B cell (primary cell): ENCODE results near the gene SENP3. TPM values are rescaled to one million over a fixed set of nuclear protein-coding genes. Genes with fewer than 3 reads are reported as not detected.

Experiments used
- ATAC-seq: fragments of 200-7000 bp; cut with Tn5 transposase; one replicate; pipeline ENCODE4 v1.10.0; 2021; ENCODE audit warnings: low read depth, mild to moderate bottlenecking, moderate number of reproducible peaks, moderate library complexity
- CTCF ChIA-PET: fragments of 350-600 bp; sonication (Branson Sonifier 250); formaldehyde crosslinking; loops from one replicate; lab custom pipeline; 2021; ENCODE audit warnings: antibody characterized with exemption, inconsistent platforms; lab: Charles Lee
- POLR2A ChIA-PET: fragments of 350-600 bp; sonication (Branson Sonifier 250); formaldehyde crosslinking; loops from one replicate; lab custom pipeline; 2021; ENCODE audit warnings: antibody characterized with exemption; lab: Charles Lee
- DNase-seq: peaks from one replicate; pipeline ENCODE4 v3.0.0; 2013
- H2AFZ ChIP-seq: 2 replicates; pipeline ENCODE4 v1.6.1; 2012; ENCODE audit warnings: mild to moderate bottlenecking, low read depth, low read length; ENCODE audit not compliant: insufficient read depth, poor library complexity, severe bottlenecking
- H3K27ac ChIP-seq, 2 donors: 1 replicate in 1 of 2; 2 replicates in 1 of 2; pipeline ENCODE4 v1.5.1; 2012 to 2013; ENCODE audit warnings: low read length in 2 of 2, mild to moderate bottlenecking in 2 of 2, moderate library complexity in 1 of 2
- H3K27me3 ChIP-seq, 4 experiments: fragments of 200-600 bp in 1 of 4; sonication (generic) in 1 of 4; replicated peaks in 1 of 4; 1 replicate in 2 of 4; 2 replicates in 2 of 4; pipeline versions ENCODE4 v1.6.1 to v1.7.0; 2013 to 2016; ENCODE audit warnings: low read length in 3 of 4, mild to moderate bottlenecking in 2 of 4, mixed read lengths in 1 of 4, moderate library complexity in 1 of 4; ENCODE audit not compliant: insufficient read depth in 4 of 4, control insufficient read depth in 3 of 4; ENCODE audit errors: control extremely low read depth in 1 of 4
- H3K36me3 ChIP-seq, 2 experiments: replicated peaks in 1 of 2; 1 replicate in 1 of 2; 2 replicates in 1 of 2; pipeline versions ENCODE4 v1.6.1 to v1.7.1; 2013; ENCODE audit warnings: low read length in 1 of 2; ENCODE audit not compliant: insufficient read depth in 2 of 2, control insufficient read depth in 1 of 2; ENCODE audit errors: control extremely low read depth in 1 of 2, extremely low read depth in 1 of 2
- H3K4me1 ChIP-seq, 2 donors: fragments of 200-600 bp in 1 of 2; sonication (generic) in 1 of 2; 1 replicate in 1 of 2; 2 replicates in 1 of 2; pipeline versions ENCODE4 v1.5.1 to v1.6.1; 2013 to 2017; ENCODE audit warnings: low read length in 2 of 2; ENCODE audit not compliant: control insufficient read depth in 2 of 2, insufficient read depth in 2 of 2
- H3K4me2 ChIP-seq: replicated peaks from 2 replicates; pipeline ENCODE3; 2012; ENCODE audit warnings: mild to moderate bottlenecking, low read depth, low read length; ENCODE audit not compliant: poor library complexity, severe bottlenecking
- H3K4me3 ChIP-seq, 5 experiments: fragments of 200-600 bp in 1 of 5; sonication (generic) in 1 of 5; 1 replicate in 3 of 5; 2 replicates in 2 of 5; pipeline versions ENCODE4 v1.5.1 to v1.7.0; 2011 to 2016; ENCODE audit warnings: low read length in 4 of 5, mild to moderate bottlenecking in 4 of 5, low read depth in 2 of 5, control low read depth in 1 of 5, moderate library complexity in 1 of 5; ENCODE audit not compliant: insufficient read depth in 1 of 5; ENCODE audit errors: control extremely low read depth in 1 of 5, extremely low read depth in 1 of 5
- H3K79me2 ChIP-seq: fragments of 200-600 bp; sonication (generic); one replicate; pipeline ENCODE4 v1.6.0; 2016; ENCODE audit warnings: low read length; ENCODE audit not compliant: control insufficient read depth, insufficient read depth
- H3K9ac ChIP-seq: fragments of 200-600 bp; sonication (generic); 2 replicates; pipeline ENCODE4 v1.6.1; 2017; ENCODE audit warnings: mild to moderate bottlenecking, low read length, moderate library complexity
- H3K9me3 ChIP-seq, 3 donors: one replicate each; pipeline versions ENCODE4 v1.6.1 to v1.7.1; 2013; ENCODE audit warnings: low read length in 2 of 3; ENCODE audit not compliant: control insufficient read depth in 2 of 3, insufficient read depth in 1 of 3; ENCODE audit errors: control extremely low read depth in 1 of 3
- H4K20me1 ChIP-seq: 2 replicates; pipeline ENCODE4 v1.6.0; 2012; ENCODE audit warnings: mild to moderate bottlenecking, low read length; ENCODE audit not compliant: insufficient read depth, control insufficient read depth, poor library complexity, severe bottlenecking
- H3K27ac Mint-ChIP-seq: one replicate; pipeline ENCODE4 v1.8.0; 2021; ENCODE audit warnings: mixed read lengths
- H3K27me3 Mint-ChIP-seq: one replicate; pipeline ENCODE4 v1.8.0; 2021; ENCODE audit warnings: mixed read lengths
- H3K4me1 Mint-ChIP-seq: one replicate; pipeline ENCODE4 v1.8.0; 2021; ENCODE audit warnings: mixed read lengths
- H3K4me3 Mint-ChIP-seq: one replicate; pipeline ENCODE4 v1.8.0; 2021; ENCODE audit warnings: mixed read lengths
- H3K9me3 Mint-ChIP-seq: one replicate; pipeline ENCODE4 v1.8.0; 2022; ENCODE audit warnings: mixed read lengths; ENCODE audit not compliant: insufficient read depth
- EZH2 ChIP-seq: IDR thresholded peaks from 2 replicates; pipeline ENCODE4 v1.6.1; 2012; ENCODE audit warnings: borderline replicate concordance, low read depth, mild to moderate bottlenecking, moderate library complexity, low read length; ENCODE audit not compliant: insufficient read depth, poor library complexity, severe bottlenecking
- WGBS: methylation state at CpG from one replicate; pipeline ENCODE4 v1.1.5; 2013; ENCODE audit warnings: missing lambda C conversion rate; ENCODE audit not compliant: insufficient coverage; 5-methylcytosine and 5-hydroxymethylcytosine counted together
- intact Hi-C: fragments of 100-400 bp; cut with micrococcal nuclease; formaldehyde crosslinking; loops from one replicate; pipeline ENCODE4 v1.10.0; 2022
- polyA plus RNA-seq: library from polyadenylated mRNA; depleted of rRNA; stranded (reverse); fragments of >200 nt; gene quantifications from 2 replicates; pipeline ENCODE4 v1.2.3, GENCODE V29; 2012
- total RNA-seq, 2 donors: library from RNA; stranded (reverse); fragments of 120-200 nt in 1 of 2; gene quantifications; 1 replicate in 1 of 2; 2 replicates in 1 of 2; pipeline versions ENCODE4 v1.2.3 to v1.2.4, GENCODE V29; 2013 to 2022
- TF ChIP-seq, protein P1 (sequence below): fragments of 200-600 bp; IDR thresholded peaks from one replicate; pipeline ENCODE4 v1.8.0; 2022; ENCODE audit warnings: antibody characterized with exemption, mild to moderate bottlenecking

The SENP3 gene
- total and polyA plus RNA-seq, 2 donors (not counting 1 experiment from before 2014, with no cell fraction given), result 45.1 to 57.1 TPM

DNA sequence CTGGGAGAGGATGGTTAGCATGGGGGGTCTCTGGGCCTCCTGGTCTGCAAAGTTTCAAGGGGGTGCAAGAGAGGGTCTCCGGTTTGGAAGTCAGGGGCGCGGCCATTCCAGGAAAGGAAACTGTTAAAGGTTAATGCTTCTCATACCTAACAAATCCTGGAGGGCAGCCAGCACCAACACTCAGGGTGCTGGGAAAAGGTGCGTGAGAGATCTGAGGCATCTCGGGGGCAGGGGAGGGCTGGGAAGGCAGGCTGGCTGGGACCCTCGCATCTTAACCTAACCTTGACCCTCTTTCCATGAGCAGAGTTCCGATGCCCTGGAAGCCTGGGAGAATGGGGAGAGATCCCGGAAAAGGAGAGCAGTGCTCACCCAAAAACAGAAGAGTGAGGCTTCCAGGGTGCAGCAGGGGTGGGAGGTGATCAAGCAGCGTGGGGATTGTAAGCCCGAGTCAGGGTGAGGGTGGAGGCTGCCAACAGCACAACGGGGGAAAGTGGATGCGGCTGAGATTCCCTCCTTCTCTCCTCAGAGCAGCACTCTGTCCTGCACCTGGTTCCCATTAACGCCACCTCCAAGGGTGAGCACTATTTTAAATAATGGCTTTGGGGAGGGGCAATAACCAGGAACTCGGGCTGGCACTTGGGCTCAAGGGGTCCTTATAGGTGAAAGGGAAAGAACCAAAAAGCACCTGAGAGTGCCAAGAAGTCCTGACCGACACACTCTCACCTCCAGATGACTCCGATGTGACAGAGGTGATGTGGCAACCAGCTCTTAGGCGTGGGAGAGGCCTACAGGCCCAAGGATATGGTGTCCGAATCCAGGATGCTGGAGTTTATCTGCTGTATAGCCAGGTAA is 2.2 kb upstream of the SENP3 start:
- intact Hi-C loops, result loop anchor here (5.0 kb wide), 1 partner anchor 322 kb away; the partner anchor contains the start of gene PHF23
- ChIA-PET CTCF (interaction anchor here (0.6 to 25.0 kb wide), 27 partner anchors 10 to 423 kb away, joined by 3 to 666 read pairs (median 9); partner anchors contain the start of genes CD68, FXR2, MPDU1 and SLC2A4), POLR2A (interaction anchor here (0.6 to 4.3 kb wide), 11 partner anchors 7 to 128 kb away, joined by 3 to 32 read pairs (median 6); partner anchors contain the start of genes MPDU1, POLR2A, TP53 and ZBTB4)
- H3K4me1 Mint-ChIP-seq, result peaks cover 61% of the 10 kb centered on the region
- peak overlapping the region; percentile 97 for H3K4me3 Mint-ChIP-seq
- Histone ChIP-seq H3K4me1 (peaks cover 41 to 61% of the 10 kb centered on the region in 2 donors), H2AFZ (peak overlapping the region; percentile 92), H3K4me3 (peak overlapping the region; percentile 9 to 95 (median 60)), H3K27me3 (no peaks in the 10 kb centered on the region), H3K27ac (peak overlapping the region; percentile 97), H4K20me1 (peaks cover 17% of the 10 kb centered on the region), H3K79me2 (peaks cover 40% of the 10 kb centered on the region), H3K9me3 (no peaks in the 10 kb centered on the region), H3K36me3 (peaks cover 2 to 17% of the 10 kb centered on the region in 2 experiments), H3K4me2 (peak overlapping the region; percentile 96), H3K9ac (peak overlapping the region; percentile 78)
- DNase-seq, result peak; percentile 29
- no peak for ATAC-seq
- 54% methylated on average over 6 of the region's 18 CpGs for WGBS
- H3K9me3 Mint-ChIP-seq, result no peaks in the 10 kb centered on the region
- peak overlapping the region; percentile 98 for H3K27ac Mint-ChIP-seq
- no peaks in the 10 kb centered on the region for H3K27me3 Mint-ChIP-seq
- TF ChIP-seq, protein P1, sequence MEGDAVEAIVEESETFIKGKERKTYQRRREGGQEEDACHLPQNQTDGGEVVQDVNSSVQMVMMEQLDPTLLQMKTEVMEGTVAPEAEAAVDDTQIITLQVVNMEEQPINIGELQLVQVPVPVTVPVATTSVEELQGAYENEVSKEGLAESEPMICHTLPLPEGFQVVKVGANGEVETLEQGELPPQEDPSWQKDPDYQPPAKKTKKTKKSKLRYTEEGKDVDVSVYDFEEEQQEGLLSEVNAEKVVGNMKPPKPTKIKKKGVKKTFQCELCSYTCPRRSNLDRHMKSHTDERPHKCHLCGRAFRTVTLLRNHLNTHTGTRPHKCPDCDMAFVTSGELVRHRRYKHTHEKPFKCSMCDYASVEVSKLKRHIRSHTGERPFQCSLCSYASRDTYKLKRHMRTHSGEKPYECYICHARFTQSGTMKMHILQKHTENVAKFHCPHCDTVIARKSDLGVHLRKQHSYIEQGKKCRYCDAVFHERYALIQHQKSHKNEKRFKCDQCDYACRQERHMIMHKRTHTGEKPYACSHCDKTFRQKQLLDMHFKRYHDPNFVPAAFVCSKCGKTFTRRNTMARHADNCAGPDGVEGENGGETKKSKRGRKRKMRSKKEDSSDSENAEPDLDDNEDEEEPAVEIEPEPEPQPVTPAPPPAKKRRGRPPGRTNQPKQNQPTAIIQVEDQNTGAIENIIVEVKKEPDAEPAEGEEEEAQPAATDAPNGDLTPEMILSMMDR, result no peak
- no peak for TF ChIP-seq EZH2
